Activated CD4-positive, CD25-positive, alpha-beta regulatory T cell treated with anti-CD3 and anti-CD28 coated beads, Interleukin-2, amount 50 U/mL, for 16 hours (primary cell): ENCODE data around the gene RPTOR.
"Not testable (repeated sequence)": the region's sequence is repeated elsewhere in the genome, so short reads cannot be mapped to it uniquely, and the experiment has no call there.

Experiments
- DNase-seq: peaks from one replicate; pipeline ENCODE4 v3.0.0-alpha.2; 2020; ENCODE audit warnings: low read depth, low spot score

RPTOR gene

DNA sequence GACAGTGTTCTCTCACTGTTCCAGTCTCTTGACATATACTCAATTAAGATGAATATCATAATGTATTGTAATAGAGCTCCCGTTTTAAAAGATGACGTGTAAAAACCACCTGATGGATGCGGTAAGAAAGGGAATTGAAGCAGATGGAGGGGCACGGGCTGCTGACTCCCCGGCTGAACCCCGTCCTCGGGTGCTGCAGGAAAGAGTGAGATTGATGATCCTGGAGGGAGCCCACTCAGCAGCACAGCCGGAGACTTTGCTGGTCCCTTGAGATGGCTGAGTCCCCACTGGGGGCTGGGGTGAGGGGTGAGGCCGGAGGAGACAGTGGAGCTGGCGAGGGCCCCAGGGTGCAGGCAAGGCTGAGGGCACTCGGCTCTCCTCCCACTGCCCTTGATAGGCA lies 217.4 kb downstream of the RPTOR start:
- no peak for DNase-seq

DNA sequence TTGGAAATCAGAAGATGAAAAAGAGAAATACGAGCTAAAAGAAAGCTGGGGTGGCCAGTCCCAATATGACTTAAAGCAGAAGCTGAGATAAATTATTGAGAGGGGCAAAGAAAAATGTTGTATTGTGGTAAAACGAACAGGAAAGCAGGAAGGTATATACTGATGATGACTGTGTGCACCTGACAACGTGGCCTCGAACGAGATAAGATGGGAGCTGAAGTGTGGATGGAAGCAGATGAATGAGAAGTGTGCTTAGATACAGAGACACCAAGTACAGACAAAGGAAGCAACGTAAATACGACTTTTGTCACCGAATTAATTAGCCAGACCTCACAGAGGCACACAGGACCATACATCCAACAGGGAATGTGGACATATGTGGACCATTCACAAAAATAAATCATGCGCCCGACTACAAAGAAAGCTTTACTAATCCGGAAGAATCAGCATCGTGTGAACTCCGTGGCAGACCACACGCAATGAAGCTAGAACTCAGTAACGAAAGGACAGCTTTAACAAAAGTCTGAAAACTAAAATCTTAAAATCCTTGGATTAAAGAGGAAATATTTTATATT lies 218.7 kb downstream of the RPTOR start:
- no peak for DNase-seq

DNA sequence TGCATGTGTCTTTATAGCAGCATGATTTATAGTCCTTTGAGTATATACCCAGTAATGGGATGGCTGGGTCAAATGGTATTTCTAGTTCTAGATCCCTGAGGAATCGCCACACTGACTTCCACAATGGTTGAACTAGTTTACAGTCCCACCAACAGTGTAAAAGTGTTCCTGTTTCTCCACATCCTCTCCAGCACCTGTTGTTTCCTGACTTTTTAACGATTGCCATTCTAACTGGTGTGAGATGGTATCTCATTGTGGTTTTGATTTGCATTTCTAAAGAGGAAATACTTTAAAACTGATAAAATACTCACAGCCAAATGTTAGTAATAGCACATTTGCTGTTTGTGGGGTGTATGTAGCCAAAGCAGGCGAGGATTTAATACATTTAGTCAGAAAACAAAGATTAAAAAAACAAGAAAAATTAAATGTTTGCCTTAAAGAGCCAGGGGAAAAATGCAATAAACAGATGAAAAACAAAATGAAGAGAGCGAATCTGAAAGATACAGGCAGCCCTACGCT lies 220.0 kb downstream of the RPTOR start:
- not testable (repeated sequence) for DNase-seq

DNA sequence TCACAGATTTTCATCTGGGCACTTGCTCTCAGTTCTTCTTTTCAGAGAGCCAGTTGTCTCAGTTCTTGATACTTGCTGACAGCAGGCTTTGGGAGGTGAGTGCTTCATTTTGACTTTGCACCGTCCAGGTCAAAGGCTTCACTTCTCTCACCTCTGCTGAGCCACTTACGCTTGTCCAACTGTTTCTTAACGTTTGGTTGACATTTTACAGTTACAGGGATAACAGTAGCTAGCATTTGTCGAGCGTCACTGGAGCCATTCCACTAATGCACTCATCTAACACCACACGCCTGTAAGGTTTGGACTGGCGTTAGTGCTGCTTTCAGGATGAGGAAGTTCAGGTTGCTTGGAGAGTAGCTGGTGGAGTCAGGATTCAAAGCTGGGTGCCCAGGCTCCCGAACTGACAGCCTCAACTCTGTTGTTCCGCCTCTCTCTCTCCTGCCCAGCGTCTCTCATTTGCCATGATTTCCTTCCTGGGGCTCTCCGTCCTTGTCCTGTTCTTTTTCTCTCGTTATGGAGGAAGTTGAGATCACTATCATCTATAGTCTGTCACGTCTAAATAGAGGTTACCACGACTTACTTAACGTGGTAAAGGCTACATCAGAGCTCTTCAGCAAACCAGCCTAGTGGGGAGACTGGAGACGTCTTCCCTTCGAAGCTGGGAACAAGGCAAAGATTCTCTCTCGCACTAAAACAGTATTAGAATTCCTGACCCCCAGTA lies 220.8 kb downstream of the RPTOR start:
- no peak for DNase-seq

DNA sequence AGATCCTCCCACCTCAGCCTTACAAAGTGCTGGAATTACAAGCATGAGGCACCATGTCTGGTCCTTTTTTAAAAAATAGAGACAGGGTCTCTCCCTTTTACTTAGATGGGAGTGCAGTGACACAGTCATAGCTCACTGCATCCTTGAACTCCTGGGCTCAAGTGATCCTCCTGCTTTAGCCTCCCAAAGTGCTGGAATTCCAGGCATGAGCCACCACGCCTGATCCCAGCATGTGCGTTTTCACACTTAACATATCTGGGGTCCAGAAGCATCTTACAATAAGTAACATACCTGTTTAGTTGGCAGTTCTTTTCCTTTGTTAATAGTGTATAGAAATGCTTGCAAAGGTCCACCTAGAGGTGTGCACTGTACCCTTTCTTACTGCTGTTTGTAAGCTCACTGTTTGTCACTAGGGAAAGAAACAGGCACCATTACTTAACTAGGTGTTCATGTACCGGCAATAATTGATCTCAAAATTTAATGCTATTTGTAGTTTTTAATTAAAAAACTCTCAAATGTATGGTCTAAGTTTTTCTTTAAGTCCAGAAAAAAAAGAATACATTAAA lies 221.7 kb downstream of the RPTOR start:
- no peak for DNase-seq

DNA sequence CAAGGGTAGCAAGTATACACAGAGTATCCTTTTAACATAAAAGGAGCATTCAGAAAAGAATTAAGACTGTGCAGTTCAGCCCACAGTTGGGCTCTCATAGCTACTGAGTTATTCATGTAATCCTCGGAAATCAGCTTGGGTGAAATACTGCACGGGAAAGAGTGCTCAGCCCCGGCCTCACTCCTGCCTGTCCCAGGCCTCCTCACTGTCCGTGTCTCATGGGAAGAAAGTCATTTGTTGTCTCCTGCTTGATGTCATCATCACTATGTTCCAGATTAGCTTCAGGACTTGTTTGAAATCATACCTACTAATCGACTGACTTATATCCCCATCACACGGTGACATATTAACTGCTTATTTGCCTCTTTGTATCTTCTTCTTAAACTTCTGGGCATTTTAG lies 223.8 kb downstream of the RPTOR start:
- no peak for DNase-seq

DNA sequence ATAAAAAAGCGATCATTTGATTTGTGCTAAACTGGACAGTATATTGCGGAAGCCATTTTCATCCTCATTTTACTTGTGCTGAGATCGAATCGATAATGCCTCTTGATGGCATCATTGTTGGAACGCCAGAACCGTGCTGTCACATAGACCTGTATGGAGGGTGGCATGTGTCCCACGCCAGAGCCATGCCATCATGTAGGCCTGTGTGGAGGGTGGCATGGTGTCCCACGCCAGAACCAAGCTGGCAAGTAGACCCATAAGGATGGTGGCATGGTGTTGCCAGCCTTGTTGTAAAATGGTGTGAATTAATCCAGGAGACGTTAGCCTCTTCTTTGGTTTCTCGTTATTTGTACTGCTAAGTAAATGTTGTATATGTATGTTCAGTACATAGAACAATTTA lies 224.3 kb downstream of the RPTOR start:
- no peak for DNase-seq

DNA sequence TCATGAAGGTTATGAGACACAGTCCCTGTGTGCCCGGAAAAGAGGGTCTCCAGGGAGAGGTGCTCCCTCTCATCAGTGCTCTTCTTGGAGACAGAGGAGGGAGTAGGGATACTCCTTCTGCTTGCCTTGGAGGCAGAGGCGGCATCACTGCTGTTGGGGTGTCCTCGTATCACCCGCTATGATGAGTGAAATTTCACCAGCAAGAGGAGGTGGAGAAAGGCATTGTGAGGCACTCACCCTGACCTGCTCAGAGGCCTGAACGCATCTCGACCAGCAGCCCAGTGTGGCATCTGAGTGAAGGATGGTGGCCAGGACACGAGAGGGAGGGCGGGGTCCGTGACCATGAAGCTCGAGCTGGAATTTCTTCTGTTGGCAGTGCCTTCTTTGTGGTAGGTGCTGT lies 224.9 kb downstream of the RPTOR start:
- no peak for DNase-seq

DNA sequence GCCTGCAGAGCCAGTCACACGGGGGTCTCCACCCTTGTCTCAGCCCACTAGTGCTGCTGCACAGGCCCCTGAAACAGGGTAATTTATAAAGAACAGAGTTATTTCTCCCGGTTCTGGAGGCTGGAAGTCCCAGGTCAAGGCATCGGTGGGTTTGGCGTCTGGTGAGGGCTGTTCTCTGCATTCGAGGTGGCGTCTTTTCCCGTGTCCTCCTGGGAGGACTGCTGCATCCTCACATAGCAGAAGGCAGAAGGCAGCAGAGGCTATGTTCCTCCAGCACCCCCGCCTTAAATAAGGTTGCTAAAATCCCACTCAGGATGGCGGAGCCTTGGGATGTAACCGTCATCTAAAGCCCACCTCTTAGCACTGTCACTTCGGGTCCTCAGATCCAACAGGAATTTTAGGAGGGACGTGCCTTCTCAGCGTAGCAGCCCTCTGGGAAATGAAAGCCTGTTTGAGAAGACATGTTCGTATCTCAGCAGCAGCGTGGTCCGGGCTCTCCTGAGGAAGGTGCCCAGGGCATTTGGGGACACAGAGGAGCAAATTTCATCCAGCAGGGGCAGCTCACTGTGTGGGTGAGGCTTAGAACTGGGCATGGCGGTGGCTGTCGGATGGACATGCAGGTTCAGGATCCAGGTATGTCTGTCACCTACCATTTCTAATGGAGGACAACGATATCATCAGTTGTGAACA lies 225.4 kb downstream of the RPTOR start:
- no peak for DNase-seq

DNA sequence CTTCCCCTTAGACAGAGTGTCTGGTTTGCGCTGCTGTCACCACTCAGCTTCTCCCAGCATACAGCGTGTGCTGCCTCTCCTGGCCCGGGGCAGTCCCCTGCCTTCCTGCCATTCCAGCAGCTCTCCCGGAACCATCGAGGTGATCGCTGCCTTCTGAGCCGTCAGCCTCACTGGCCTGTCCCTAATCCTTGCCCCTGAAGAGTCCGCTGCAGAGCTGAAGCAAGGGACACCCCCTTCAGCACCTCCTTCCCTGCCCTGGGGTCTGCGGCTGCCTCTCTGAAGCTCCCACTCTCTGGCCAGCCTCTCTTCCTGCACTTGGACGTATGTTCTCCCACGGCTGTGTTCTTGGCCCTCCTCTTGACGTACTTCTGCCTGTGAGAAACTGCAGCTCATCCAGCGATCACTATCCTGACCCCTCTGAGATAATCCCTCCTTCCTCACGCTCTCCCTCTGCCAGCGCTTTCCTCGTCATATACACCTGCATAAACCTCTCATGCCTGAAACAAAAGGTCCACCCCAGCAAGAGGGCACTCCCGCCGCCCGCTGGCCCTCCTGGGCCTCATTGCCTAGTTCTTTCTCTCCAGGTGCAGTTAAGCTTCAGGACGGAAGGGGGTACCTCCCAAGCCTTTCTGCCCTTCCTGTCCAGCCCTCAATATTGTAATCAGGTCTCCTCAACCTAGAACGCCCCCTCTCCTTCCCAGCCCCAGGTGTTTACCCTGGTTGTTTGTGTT lies 226.4 kb downstream of the RPTOR start:
- no peak for DNase-seq

DNA sequence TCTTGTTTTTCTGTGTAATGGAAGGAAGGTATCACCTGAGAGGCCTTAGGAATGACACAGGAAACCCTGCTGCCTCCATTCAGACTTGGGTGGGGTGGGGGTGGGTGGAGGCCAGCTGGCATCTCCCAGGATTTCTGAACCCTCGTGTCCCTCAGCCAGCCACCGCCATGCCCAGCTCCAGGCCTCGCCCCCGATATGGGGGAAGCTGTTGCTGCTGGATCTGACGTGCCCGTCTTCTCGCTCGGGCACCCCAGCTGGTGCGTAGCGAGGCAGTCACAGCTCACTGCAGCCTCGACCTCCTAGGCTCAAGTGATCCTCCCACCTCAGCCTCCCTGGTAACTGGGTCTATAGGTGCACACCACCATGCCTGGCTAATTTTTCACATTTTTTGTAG lies 227.0 kb downstream of the RPTOR start:
- DNase-seq, result no peak

DNA sequence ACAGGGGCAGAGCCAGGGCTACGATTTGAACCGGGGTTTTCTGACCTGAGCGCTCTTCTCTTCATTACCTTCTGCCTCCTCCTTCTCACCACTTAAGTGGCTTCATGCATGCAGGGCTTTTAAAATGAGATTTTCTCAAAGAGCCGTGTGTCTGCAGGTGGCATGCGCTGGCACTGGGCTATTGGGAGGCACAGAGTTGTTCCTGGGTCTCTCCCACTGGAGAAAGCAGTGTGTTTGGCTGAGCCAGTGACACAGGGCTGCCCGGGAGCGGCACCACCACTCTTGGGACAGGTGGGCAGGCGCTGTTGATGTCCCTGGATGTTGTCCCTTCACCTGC lies 228.2 kb downstream of the RPTOR start:
- no peak for DNase-seq

DNA sequence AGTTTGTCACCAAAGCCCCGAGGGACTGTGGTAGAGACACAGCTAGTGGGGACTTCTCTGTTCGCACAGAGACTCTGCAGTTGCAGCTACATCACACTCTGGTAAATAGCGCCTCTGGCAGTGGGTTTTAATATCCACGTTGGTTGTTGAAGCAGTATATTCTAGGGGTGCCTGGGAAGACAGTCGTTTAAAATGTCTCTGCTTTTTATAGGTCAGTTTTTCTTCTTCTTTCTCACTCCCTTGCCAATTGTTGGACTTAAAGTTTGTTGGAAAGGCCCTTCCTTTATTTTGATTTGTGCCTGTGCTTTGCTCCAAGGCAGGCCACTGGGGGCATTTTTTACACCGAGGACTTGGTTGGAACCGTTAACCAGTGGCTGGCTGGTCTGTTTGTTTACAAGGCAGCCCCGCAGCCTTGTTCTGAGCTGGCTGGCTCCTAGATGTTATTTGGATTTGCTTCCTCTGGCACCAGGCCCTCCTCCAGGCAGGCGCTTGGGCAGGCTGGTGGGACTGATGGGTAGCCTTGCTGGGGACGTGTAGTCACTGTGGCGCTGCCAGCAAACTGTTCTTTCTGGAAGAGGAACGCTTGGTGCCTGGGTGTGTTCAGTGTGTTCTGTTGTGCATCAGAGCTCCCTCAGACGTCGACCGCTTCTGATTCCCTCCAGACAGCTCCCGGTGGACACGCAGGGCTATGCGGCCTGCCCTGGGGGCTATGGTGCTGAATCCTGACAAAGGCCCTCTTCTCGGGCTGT lies 228.8 kb downstream of the RPTOR start:
- no peak for DNase-seq

DNA sequence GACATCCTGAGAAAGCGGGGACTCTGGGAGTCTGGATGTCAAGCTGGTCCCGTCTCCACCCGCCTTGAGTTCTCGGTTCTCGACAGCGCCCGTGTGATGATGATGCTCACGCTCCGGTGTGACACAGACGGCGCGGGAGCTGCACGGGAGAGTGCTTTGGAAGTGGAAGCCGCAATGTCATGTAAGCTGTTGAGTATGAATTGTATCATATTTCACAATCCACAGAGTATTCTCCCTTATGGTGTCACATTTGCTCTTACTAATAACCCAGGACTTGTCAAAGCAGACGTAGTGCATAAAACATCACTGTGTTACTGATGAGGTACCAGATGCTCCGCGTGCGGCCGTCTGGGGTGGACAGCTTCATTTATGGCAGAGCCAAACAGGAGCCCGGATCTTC lies 229.5 kb downstream of the RPTOR start:
- DNase-seq, result no peak

DNA sequence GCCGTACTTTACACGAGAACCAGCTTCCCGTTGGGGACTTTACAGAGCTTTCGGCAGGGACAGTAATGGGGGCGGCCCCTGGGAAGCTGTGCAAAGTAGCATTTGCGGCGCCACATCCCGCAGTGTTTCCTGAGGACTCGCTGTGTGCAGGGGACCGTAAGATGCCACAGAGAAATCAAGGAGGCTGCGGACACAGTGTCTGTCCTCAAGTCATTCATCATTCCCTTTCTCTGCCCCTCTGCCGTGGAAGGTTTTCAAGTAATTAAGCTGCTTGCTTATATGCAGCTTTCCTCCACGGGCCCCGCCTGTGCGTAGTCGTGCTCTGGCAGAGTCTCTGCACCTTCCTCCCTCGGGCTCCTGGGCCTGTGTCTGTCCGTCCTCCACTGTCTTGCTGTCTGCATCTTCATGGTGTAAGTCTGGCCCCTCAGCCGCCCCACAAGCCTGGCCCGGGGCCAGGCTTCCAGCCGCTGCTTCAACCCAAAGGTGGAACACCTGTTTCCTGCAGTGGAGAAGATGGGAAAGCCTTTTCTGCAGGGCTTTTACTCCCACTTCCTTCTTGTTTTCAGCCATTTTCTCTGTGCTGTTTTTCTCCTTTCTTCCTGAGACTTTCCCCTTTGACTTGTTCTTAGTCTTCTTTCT lies 230.1 kb downstream of the RPTOR start:
- no peak for DNase-seq

DNA sequence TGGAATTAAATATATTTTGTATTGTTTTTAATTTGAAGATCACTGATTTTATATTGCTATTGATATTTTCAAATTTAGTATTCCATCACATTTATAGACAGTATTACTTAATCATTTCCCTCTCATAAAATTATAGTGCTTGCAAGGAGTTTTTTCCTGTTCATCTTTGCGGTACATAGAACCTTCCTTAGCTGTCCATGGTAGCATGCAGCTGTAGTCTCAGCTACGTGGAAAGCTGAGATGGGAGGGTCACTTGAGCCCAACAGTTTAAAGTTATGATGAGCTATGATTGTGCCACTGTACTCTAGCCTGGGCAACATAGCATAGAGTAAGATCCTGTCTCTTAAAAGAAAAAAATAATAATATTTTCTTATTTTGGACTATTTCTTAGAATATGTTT lies 231.2 kb downstream of the RPTOR start:
- no peak for DNase-seq

DNA sequence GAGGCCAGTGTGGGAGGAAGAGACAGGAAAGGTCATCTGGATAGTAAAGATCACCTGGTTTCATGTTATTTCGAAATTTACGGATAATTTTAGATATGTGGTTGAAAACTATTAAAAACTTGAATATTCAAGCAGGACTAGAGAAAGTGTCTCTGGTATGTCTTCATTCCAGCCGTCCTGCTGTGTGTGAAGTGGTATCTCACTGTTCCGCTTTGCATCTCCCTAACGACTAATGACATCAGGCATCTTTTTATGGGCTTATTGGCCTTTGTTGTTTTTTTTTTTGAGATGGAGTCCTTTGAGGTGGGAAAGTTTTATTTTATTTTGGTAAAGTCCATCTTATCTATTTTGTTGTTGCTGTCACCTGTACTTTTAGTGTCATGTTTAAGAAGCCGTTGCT lies 232.6 kb downstream of the RPTOR start:
- DNase-seq, result no peak

DNA sequence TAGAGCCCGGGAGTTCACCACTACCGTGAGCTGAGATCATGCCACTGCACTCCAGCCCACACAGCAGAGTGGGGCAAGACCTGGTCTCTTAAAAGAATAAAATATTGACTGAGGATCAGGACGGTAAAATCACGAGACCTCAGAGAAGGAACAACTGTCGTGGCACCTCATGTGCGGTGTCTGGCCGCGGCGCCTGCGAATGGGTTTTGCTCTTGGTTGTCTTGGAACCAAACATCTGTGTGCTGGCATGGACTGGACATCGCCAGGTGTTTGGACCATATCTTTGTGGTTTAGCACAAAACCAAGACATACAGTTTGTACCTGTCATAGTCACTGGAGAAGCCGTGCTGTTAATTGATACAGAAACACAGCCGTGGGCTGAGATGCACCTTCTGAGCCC lies 234.1 kb downstream of the RPTOR start:
- DNase-seq, result no peak

DNA sequence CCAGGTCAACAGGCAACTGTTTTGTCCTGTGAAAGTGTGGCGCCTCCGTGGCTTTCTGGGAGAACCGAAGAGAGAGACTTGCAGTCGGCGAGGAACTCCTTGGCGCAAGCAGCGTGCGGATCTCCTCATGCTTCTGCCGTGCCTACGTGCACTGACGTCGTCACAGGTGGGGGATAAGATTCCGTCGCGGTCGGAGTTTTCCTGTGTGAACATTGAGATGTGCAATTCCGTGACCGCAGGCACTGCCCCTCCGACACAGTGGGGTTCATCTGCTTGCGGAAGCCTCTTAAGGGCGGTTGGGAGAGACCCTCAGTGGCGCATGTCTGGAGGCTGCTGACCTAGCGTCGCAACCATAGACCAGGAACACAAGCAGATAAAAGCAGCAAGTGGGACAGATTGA lies 234.7 kb downstream of the RPTOR start:
- no peak for DNase-seq

DNA sequence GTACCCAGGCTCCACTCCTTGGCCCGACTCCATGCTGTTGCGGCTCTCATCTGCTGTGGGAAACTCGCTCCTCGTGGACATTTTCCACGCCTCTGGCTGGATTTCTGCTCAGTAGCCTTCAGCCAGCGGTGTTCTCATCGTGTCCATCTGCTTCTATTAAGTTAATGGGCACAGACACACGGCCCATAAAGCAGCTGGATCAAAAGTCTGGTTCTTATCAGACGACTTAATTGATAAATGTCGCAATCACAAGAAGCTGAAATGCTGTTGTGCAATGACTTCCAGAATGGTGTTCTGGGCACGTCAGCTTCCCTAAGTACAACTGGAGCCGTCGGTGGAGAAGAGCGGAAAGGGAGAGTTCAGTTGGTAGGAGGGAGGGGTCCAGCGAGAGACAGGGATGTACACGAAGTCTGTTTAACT lies 235.3 kb downstream of the RPTOR start:
- DNase-seq, result no peak
